ENCODE results near the gene C9orf152. TPM values are rescaled to one million over a fixed set of nuclear protein-coding genes. Genes with fewer than 3 reads are reported as not detected.

Gene C9orf152
- total RNA-seq, 1 experiment from 2014 or later: not detected

DNA sequence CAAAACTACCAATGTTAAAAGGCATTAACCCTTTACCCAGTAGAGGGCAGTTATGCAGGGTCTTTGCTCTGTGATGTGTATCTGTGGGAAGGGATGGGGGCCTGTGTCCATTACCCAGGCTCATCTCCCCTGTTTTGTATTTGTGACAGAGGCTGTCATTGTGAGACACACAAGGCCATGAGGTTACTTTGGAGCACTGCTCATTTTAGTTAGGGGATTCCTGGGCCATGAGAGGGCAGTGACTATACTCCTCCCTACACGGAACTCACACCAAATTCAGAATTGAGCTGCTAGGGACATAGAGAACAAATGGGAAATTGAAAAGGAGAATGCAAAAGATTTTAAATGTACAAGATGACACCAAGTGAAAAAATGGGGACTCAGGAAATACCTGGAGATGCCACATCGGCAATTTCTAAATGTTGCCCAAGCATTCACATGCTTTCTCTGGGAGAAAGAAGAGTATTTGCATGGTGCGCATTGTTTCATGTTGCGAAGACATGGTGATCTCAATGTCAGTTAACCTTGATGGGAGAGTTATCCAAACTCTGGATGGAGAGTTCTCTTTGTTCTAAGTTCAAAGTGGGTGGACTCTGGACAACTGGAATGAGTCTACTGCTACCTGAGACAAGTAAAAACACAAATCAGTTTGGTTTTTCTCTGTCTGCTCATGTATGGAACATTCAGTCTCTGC is 32.5 kb downstream of the C9orf152 start:
- H3K4me1 ChIP-seq (ENCODE audit: insufficient read depth, low read length, poor library complexity, severe bottlenecking): no peaks in the 10 kb centered on the region
- no peak for TF ChIP-seq EZH2 (IDR thresholded peaks at IDR 0.05; ENCODE audit: borderline replicate concordance, low read depth, low read length, poor library complexity, severe bottlenecking)
- TF ChIP-seq, protein P1, sequence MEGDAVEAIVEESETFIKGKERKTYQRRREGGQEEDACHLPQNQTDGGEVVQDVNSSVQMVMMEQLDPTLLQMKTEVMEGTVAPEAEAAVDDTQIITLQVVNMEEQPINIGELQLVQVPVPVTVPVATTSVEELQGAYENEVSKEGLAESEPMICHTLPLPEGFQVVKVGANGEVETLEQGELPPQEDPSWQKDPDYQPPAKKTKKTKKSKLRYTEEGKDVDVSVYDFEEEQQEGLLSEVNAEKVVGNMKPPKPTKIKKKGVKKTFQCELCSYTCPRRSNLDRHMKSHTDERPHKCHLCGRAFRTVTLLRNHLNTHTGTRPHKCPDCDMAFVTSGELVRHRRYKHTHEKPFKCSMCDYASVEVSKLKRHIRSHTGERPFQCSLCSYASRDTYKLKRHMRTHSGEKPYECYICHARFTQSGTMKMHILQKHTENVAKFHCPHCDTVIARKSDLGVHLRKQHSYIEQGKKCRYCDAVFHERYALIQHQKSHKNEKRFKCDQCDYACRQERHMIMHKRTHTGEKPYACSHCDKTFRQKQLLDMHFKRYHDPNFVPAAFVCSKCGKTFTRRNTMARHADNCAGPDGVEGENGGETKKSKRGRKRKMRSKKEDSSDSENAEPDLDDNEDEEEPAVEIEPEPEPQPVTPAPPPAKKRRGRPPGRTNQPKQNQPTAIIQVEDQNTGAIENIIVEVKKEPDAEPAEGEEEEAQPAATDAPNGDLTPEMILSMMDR (conservative IDR thresholded peaks at IDR 0.05; ENCODE audit: low read depth, low read length): no peak
- H3K27ac ChIP-seq (ENCODE audit: low read depth, low read length, poor library complexity, severe bottlenecking): no peak overlapping the region
- intact Hi-C loops (cut with micrococcal nuclease; ENCODE audit: unreplicated experiment): no loop called here
- DNase-seq (ENCODE audit: low spot score): no peak
- no peaks in the 10 kb centered on the region for H3K9me3 ChIP-seq (ENCODE audit: low read depth, low read length, poor library complexity, severe bottlenecking)
- POLR2A ChIA-PET (ENCODE audit: low non-redundant PET): no interaction called here
- BruUV-seq (replicated peaks): no TSS peak
- H3K27me3 ChIP-seq (replicated peaks; ENCODE audit: insufficient read depth, low read depth, low read length, poor library complexity): no peaks in the 10 kb centered on the region
- CTCF ChIA-PET: no interaction called here
- no peak overlapping the region for H3K4me3 ChIP-seq (ENCODE audit: low read depth, low read length, poor library complexity, severe bottlenecking)
- no peaks in the 10 kb centered on the region for H3K36me3 ChIP-seq (ENCODE audit: insufficient read depth, low read length, poor library complexity, severe bottlenecking)

DNA sequence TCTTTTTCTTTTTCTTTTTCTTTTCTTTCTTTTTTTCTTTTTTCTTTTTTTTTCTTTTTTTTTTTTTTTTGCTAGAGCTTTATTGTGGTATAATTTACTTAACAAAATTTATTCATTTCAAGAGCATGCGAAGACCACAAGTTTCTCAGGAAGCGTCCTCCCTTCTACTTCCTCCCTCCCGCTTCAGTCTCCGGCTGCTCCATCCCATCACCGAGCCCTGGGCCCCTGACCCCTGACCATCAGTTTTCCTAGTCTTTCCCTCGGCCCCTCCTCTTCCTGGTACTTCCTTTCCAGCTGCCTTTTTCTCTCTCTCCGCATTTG is 34.7 kb downstream of the C9orf152 start:
- H3K27me3 ChIP-seq (replicated peaks; ENCODE audit: insufficient read depth, low read depth, low read length, poor library complexity): no peaks in the 10 kb centered on the region
- CTCF ChIA-PET: no interaction called here
- no peaks in the 10 kb centered on the region for H3K4me1 ChIP-seq (ENCODE audit: insufficient read depth, low read length, poor library complexity, severe bottlenecking)
- DNase-seq (ENCODE audit: low spot score): no peak
- POLR2A ChIA-PET (ENCODE audit: low non-redundant PET): no interaction called here
- TF ChIP-seq, protein P1 (conservative IDR thresholded peaks at IDR 0.05; ENCODE audit: low read depth, low read length): no peak
- TF ChIP-seq EZH2 (IDR thresholded peaks at IDR 0.05; ENCODE audit: borderline replicate concordance, low read depth, low read length, poor library complexity, severe bottlenecking): no peak
- intact Hi-C loops (cut with micrococcal nuclease; ENCODE audit: unreplicated experiment): no loop called here
- no peak overlapping the region for H3K27ac ChIP-seq (ENCODE audit: low read depth, low read length, poor library complexity, severe bottlenecking)
- no peaks in the 10 kb centered on the region for H3K36me3 ChIP-seq (ENCODE audit: insufficient read depth, low read length, poor library complexity, severe bottlenecking)
- no peaks in the 10 kb centered on the region for H3K9me3 ChIP-seq (ENCODE audit: low read depth, low read length, poor library complexity, severe bottlenecking)
- no TSS peak for BruUV-seq (replicated peaks)
- H3K4me3 ChIP-seq (ENCODE audit: low read depth, low read length, poor library complexity, severe bottlenecking): no peak overlapping the region

GRCh38 chr9:110170357-110171257 is 37.4 kb downstream of the C9orf152 start:
- Histone ChIP-seq H3K4me1 (ENCODE audit: insufficient read depth, low read length, poor library complexity, severe bottlenecking) (no peaks in the 10 kb centered on the region), H3K4me3 (ENCODE audit: low read depth, low read length, poor library complexity, severe bottlenecking) (no peak overlapping the region), H3K27me3 (replicated peaks; ENCODE audit: insufficient read depth, low read depth, low read length, poor library complexity) (no peaks in the 10 kb centered on the region), H3K36me3 (ENCODE audit: insufficient read depth, low read length, poor library complexity, severe bottlenecking) (no peaks in the 10 kb centered on the region), H3K9me3 (ENCODE audit: low read depth, low read length, poor library complexity, severe bottlenecking) (no peaks in the 10 kb centered on the region), H3K27ac (ENCODE audit: low read depth, low read length, poor library complexity, severe bottlenecking) (no peak overlapping the region)
- BruUV-seq (replicated peaks): no TSS peak
- TF ChIP-seq EZH2 (IDR thresholded peaks at IDR 0.05; ENCODE audit: borderline replicate concordance, low read depth, low read length, poor library complexity, severe bottlenecking): no peak
- TF ChIP-seq, protein P1 (conservative IDR thresholded peaks at IDR 0.05; ENCODE audit: low read depth, low read length): no peak
- intact Hi-C loops (cut with micrococcal nuclease; ENCODE audit: unreplicated experiment): no loop called here
- POLR2A ChIA-PET (ENCODE audit: low non-redundant PET): no interaction called here
- no peak for DNase-seq (ENCODE audit: low spot score)
- CTCF ChIA-PET: no interaction called here

All from A673 (cell line).